ENCODE data around the gene DDX10.
"Not testable (repeated sequence)": the region's sequence is repeated elsewhere in the genome, so short reads cannot be mapped to it uniquely, and the experiment has no call there.

Gene DDX10

DNA sequence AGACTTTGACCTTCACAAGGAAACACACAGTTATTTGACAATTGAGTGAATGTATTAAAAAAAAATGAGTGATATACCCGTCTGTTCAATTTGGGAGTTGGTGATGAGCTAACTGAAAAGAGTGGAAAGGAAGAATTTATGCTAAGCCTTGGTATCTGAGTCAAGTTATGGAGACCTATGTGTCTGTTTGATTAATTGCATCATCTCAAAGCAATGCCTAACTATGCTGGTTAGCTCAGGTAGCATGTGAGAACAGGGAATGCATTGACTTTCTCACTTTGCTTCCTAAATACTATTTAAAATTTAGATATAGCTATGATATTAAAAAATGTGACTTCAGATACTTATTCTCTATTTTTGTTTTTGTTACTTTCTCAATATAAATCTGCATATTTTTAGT lies 110.5 kb downstream of the DDX10 start:
- DNase-seq (ENCODE audit: low spot score): no peak

DNA sequence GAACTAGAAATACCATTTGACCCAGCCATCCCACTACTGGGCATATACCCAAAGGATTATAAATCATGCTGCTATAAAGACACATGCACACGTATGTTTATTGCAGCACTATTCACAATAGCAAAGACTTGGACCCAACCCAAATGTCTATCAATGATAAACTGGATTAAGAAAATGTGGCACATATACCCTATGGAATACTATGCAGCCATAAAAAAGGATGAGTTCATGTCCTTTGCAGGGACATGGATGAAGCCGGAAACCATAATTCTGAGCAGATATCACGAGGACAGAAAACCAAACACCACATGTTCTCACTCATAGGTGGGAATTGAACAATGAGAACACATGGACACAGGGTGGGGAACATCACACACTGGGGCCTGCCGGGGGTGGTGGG lies 114.3 kb downstream of the DDX10 start:
- DNase-seq (ENCODE audit: low spot score): not testable (repeated sequence)

DNA sequence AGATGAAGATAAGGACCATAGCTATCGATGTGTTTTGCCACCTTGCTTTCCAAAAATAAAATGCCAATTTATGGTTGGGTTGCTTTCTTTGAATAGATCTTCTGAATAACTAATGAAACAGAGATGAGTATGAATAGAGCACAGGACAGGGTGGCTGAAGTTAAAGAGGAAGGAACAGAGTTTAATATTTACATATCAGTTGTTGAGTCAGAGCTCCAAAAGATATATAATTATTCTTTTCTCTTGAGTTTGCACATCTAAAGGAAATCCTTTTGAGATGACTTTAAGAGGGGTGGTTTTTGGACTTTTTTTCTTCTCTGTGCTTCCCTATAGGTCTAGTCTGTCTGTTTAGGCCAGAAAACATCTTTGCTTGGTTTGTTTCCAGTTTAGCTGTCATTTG lies 115.2 kb downstream of the DDX10 start:
- DNase-seq (ENCODE audit: low spot score): no peak

DNA sequence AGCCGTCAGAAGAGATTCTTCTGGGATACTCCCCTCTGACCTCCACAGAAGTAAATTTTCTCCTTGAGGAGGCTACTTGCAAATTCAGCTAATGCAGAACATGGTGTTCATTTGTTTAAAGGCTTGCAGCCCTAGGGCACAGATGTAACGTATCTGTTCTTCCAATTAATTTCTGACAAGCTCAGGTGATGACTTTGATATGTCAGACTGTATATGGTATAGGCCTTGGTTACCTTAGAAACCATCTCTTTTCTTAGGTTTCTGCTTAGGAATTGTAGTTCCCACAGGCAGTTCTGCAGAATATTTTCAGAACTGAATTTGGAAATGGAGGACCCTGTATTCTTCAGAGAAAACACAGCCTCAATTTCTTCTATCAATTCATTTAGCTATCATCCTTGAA lies 117.1 kb downstream of the DDX10 start:
- DNase-seq (ENCODE audit: low spot score): no peak

DNA sequence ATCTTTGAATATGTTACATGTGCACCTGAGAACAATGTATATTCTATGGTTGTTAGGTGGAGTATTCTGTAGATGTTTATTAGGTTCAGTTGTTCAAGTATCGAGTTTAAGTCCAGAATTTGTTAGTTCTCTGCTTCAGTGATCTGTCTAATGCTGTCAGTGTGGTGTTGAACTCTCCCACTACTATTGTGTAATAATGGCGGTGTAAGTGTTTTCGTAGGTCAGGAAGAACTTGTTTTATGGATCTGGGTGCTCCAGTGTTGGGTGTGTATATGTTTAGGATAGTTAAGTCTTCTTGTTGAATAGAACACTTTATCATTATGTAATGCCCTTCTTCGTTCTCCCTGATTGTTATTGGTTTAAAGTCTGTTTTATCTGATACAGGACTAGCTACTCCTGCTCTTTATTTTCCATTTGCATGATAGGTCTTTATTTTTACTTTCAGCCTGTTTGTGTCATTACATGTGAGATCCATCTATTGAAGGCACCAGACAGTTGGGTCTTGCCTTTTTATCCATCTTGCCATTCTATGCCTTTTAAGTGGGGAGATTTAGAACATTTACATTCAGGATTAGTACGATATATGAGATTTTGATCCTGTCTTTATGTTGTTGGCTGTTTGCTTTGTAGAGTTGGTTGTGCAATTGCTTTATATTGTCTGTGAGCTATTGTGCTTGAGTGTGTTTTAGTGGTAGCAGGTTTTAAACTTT lies 121.6 kb downstream of the DDX10 start:
- DNase-seq (ENCODE audit: low spot score): no peak

DNA sequence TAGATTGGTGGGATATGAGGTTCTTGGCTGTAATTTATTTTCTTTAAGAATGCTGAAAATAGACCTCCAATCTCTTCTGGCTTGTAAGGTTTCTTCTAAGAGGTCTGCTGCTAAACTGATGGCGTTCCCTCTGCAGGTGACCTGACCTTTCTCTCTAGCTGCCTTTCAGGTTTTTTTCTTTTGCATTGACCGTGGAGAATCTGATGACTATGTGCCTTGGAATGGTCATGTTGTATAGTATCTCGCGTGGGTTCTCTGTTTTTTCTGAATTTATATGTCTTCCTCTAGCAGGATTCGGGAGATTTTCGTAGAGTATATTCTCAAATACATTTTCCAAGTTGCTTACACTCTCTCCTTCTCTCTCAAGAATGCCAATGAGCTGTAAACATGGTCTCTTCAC lies 122.2 kb downstream of the DDX10 start:
- DNase-seq (ENCODE audit: low spot score): no peak

DNA sequence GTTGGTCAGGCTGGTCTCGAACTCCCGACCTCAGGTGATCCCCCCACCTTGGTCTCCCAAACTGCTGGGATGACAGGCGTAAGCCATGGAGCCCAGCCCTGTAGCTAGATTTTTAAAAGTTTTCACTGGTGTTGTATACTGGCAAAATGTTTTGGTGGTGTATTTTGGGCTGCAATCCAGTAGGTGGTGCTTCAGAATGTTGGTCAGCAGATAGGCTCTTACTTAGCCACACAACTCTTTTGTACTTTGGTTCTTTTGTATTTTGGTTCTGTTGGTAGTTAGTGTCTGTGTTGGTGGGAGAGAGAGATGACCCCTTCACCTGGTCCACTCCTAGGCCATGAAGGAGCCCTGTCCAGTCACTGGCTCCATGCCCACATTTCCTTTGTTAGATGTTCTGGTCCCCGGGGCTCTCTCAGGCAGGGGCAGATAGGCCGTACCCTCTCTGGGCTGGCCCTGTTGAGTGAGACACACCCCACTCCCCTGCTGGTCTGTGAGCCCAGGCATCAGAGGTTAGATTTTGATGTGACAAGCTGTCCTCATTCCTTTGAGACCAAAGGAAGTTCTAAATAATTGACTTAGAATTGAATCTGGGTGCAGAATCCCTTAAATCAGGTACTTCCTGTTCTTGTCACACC lies 123.8 kb downstream of the DDX10 start:
- DNase-seq (ENCODE audit: low spot score): no peak

DNA sequence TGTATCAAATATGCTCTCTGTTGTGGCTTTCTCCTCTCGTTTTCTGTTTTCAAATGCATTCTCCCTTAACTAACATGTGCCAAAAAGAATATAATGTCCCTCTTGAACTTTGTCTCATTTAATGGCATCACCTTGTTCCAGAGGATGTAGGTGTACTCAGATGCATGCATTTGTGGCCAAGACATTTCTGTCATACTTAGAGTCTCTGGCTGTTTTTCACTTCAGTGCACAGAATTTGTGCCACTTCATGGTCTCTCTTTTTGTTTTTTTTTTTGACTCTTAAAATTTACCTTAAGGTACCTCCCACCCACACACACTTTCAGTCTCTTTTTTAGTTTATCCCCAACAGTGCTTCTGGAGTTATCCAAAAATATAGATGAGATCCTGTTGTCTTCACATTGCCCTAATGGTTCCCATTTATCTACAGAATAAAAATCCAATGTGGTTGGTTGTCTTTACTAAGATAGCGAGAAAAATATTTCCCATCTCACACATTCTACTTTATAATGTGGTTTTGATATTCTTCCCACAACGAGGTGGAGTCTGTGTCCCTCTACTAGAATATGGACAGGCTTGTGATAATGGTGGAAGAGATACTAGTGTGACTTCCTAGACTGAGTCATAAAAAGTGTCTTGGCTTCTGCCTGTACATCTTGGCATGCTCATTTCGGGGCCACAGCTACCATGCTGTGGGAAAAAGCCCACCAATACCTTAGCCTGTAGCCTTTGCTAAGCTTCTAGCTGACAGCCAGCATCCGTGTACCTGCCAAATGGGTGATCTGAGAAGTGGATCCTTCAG lies 125.8 kb downstream of the DDX10 start:
- DNase-seq (ENCODE audit: low spot score): no peak

DNA sequence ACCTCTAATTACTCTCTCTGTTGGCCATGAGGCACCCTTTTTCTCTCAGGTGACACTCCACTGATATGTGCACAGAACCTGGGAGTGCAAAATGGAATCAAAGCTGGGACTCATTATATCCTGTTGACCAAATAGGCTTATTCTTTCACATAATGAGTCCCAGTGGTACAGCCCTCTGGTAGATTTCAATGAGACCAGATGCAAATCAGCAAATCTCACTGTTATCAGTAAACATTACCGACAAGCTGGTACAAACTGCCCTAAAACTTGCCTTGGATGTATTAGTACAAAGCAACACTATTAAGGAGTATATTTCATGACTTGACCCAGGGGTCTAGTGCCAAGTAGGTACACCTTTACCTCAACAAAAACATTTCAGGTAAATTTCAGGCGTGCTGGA lies 128.3 kb downstream of the DDX10 start:
- DNase-seq (ENCODE audit: low spot score): no peak

DNA sequence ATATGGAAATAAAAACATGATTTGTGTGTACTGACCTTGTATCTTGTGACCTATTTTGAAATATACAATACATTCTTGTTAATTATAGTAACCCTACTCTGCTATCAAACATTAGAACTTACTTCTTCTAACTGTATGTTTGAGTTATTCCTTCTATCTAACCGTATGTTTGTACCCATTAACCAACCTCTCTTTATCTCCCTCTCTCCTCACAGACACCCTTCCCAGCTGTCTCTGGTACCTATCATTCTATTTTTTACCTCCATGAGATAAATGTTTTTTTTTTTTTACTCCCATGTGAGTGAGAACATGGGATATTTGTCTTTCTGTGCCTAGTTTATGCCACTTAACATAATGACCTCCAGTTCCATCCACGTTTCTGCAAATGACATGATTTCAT lies 128.7 kb downstream of the DDX10 start:
- no peak for DNase-seq (ENCODE audit: low spot score)

DNA sequence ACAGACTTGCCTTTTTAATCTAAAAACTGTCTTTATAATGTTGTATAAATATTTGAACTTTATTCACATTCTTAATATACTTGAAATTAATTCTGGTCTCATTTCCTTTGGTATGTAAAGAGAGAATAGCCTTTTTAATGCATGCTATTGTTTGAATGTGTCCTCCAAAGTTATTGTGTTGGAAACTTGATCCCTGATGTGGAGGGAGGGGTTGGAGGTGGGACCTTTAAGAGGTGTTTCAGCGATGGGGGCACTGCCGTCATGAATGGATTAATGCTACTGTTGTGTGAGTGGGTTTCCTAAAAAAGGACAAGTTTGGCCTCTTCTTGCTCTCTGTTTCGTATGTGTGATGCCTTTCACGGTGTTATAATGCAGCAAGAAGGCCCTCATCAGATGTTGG lies 131.7 kb downstream of the DDX10 start:
- DNase-seq (ENCODE audit: low spot score): no peak

DNA sequence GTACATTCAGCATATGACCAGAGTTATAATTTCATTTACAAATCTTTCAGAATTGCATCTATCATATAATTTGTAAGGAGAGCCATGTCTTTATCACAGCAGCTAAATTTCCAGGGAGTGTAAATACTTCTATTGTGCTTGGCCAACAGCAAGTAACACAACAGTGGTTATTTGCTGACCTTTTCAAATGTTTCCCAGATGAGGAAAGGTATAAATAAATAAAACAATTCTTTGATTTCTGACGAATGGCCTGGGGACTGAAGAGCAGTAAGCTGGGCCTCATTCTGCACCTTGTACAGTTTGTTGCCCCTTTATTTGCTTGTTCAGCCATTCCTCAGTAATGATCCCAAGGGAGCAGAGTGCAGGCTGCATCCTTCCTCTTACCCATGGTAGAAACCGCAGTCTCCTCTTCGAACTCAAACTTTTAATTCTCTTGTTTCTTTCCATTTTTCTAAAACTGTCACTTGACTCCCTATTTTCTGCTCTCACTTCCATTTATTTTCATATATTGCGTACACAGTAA lies 132.8 kb downstream of the DDX10 start:
- no peak for DNase-seq (ENCODE audit: low spot score)

DNA sequence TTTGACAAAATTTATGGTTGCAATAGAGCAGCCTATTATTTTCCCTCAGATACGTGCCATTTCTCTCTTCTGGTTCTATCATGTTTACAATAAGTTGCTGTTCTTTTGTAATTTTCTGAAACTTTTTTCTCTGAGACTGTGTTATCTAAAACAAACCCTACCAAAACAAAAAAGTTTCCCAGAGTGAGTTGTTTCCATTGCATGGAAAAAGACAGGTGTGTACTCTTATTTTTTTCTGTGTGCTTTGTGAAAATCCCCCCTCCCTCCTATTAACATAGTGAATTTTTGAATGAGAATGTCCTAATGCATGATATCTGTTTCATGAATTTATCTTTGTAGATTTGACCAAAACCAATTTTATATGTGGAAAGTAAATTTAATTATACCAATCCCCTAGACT lies 137.6 kb downstream of the DDX10 start:
- no peak for DNase-seq (ENCODE audit: low spot score)

DNA sequence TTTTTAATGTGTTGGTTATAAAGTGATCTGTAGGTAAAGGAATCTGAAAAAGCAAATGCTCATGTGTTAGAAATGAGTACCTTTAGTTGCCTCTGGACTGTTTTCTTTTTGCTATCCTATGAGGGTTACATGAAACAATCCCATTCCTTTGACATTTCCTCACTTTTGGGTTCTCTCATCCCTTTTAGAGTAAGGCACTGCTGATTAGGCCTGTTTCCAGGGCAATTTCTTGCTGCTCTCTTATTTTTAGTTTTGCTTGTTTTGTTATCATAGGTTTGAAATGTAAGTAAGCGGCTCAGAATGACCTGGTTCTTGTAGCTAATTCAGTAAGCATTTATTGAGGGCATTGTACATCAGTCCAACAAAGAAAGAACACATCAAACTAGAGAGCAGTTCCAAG lies 138.9 kb downstream of the DDX10 start:
- DNase-seq (ENCODE audit: low spot score): no peak

DNA sequence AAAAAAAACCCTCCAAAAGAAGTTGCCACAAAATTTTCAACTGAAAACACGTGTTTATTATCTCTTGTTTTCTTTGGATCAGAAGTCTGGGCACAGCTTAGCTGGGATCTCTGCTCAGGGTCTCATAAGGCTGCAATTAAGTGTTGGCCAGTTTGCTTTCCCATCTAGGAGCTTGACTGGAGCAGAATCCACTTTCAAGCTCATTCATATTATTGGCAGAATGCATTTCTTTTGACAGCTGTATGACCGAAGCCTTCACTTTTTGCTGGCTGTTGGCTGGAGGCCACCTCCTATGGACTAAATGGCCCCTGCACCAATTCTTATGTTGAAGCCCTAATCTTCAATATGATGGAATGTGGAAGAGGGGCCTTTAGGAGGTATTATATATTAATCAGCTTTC lies 139.6 kb downstream of the DDX10 start:
- no peak for DNase-seq (ENCODE audit: low spot score)

DNA sequence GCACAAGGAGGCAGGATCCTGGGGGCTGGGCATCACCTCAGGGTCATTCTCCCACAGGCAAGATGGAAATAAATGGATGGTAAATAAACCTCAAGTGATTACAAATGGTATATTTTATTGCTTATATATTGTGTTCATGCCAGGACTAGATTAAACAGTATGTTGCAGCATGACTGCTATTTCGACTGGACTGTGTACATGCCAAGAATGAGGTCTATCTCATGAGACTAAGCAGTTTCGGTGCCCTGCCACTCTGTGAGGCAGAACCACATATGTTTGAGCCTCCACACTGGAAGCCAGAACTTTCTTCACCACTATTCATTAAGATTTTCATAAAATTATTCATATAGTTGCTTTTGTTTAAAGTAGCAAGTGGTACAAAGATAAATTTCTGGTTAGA lies 140.2 kb downstream of the DDX10 start:
- no peak for DNase-seq (ENCODE audit: low spot score)

DNA sequence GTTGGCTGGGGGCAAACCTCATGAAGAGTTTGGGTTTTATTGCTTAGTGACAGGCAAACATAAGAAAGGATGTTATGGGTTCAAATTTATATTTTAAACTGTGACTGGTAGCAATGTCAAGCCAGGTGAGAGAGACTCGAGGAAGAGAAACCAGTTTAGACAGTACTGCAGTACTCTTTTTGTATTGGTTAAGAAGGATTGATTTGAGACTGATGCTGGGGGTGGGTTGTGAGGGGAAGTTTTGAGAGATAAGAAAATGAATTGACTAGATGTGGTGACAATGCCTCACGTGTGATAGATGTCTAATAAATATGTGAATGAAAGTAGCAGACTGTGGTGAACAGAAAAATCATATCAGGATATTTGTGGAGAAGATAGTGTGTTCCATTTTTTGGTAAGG lies 142.4 kb downstream of the DDX10 start:
- DNase-seq (ENCODE audit: low spot score): no peak

DNA sequence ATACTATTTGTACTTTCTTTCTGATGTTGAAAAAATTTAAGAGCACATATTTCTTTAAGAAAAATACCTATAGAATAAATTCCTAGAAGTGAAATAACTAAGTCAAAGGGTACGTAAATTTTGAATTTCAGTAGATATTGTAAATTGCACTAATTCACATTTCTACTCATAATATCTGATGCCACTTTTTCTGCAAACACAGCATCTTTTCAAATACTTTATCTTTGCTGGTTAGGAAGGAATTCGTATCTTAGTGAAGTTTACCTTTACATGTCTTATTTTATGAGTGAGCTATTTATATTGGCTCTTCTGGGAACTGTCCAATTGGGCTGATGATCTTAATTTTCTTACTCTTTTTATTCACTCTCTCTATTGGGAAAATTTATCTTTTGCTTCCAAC lies 148.2 kb downstream of the DDX10 start:
- no peak for DNase-seq (ENCODE audit: low spot score)

DNA sequence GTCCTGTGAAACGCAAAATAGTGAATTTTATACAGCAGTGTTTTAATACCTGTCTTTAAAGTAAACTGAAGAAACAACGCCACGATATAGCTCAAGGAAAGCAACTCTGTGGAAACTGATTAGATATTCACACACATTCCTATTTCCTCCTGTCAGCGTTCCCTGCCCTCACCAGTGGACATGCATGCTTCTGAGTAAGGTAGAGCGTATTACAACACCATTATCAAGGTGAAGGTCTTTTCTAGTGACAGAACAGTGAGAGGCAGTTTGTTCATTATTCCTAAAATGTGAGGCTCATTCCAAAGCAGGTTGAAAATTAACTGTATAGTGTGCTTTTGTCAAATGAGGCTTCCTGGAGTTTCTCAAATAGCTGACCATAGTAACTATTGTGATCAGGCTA lies 153.1 kb downstream of the DDX10 start:
- no peak for DNase-seq (ENCODE audit: low spot score)

DNA sequence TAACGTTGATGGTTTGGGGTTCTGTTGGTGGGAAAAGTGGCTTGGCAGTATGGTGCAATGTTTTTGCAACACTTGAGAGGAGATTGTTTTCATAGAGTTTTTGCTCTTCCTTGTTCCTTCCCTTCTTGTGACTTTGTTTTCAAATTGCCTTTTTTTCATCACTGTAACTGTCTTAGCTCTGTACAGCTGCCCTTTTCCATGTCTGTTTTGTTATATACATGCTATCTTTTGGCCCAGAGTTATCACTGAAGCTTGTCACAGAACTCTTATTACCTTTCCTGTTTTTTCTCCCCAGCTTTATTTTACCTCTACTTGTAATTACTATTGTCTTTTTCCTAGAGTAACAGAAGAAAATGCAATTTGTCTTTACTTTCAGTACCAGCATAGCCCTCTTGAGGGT lies 154.1 kb downstream of the DDX10 start:
- DNase-seq (ENCODE audit: low spot score): no peak

DNA sequence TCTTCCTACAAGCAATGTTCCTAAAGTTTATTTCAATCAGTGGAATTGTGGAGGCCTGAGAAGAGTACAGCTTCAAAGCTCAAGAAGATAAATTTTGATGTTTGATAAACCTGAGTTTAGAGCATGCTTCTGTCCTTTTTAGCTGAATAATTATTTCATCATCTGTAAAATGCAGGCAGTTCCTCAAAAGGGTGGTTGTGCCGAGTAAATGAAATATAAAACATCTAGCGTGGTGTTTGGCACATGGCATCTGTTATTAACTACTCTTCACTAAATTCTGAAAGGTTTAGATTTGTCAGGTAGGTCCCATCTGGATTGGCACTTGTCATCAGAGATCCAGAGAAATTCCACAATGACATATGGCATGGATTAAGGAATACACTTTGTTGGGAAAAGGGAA lies 155.1 kb downstream of the DDX10 start:
- DNase-seq (ENCODE audit: low spot score): no peak

DNA sequence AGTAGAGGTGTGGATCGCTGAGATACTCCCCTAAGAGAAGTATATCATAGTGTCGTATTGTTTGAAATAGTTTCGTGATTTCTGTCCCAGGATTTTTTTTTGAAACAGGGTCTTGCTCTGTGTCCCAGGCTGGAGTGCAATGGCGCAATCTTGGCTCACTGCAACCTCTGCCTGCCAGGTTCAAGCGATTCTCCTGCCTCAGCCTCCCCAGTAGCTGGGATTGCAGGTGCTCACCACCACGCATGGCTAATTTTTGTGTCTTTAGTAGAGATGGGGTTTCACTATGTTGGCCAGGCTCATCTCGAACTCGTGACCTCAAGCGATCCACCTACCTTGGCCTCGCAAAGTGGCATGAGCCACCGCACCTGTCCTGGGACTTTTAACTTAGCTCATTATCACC lies 159.1 kb downstream of the DDX10 start:
- not testable (repeated sequence) for DNase-seq (ENCODE audit: low spot score)

DNA sequence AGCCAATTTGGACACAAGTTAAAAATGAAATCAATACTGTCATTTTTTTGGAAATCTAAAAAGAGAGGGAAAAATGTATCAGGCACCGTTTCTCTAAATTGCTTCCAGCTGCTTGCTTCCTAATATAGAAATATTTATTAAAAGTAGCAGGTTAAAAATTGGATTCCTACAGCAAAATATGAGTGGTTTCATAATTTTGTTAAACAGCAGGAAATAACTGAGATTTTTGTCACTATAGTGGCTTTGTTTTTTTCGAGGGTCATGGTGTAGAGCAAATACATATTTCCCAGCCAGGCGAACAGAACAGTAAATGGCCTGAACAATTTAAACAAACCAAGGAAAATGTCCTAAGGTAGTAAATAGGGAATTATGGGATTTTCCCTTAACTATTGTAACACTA lies 159.7 kb downstream of the DDX10 start:
- DNase-seq (ENCODE audit: low spot score): no peak

Data from HuH-7.5 (cell line).